HS-27A (cell line): ENCODE data around the gene UBE3C.
"Not testable (repeated sequence)": the region's sequence is repeated elsewhere in the genome, so short reads cannot be mapped to it uniquely, and the experiment has no call there.

Experiments used
- DNase-seq: peaks from one replicate; pipeline ENCODE4 v3.0.0-alpha.2; 2012; ENCODE audit warnings: low read depth, missing footprints

The UBE3C gene

DNA sequence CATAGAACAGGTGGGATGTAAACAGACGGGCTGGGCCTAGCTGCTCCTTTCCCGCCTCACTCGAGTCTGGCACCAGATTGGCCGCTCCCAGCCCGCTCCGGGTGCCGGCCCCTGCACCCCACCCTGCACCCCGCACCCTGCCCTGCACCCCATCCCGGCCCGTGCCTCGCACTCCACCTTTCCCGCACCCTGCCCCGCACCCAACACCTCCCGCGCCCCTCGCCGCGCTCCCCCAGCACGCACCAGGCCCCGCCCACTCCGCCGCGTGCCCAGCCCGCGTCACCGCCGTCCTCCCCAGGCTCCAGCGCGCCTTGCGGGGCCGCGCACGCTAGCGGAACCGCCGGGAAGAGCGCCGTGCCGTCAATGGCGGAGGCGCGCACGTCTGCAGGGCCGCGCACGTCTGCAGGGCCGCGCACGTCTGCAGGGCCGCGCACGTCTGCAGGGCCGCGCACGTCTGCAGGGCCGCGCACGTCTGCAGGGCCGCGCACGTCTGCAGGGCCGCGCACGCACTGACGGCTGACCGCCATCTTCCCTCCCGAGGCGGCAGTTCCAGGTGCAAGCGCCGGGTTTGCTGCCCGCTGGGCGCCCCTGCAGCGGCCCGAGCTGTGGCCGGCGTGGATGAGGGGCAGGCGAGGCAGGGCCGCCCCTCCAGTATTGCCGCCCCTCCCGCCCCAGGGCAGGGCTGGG is at the start of gene UBE3C:
UBE3C (plus strand) TSS at position 503 of the 687 bp plus-strand sequence. CDS start 347 bp downstream, outside the sequence.
- DNase-seq, result peak; percentile 36

DNA sequence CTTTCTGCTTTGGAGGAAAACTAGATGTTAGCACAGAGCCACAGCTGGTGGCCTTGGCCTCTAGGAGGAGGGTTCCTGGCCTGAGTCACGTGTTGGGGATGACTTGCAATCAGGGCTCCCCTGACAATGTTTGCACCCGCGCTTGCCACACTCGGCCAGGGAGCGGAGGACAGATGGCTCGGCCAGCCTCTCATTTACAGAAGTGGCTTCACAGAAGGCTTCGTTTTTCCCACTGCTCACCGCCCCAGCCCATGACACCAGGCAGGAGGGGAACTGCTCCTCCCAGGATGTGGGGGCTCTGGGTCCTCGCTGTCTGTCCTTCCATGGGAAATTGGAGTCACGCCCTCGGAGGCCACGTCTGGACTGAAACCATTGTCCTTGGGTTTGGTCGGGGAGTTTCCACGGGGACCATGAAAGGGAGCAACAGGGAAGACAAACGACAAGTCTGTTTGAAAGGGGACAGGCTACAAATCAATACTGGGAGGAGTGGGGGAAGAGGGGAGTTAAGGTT is 49.6 kb upstream of the UBE3C start:
- DNase-seq, result no peak

DNA sequence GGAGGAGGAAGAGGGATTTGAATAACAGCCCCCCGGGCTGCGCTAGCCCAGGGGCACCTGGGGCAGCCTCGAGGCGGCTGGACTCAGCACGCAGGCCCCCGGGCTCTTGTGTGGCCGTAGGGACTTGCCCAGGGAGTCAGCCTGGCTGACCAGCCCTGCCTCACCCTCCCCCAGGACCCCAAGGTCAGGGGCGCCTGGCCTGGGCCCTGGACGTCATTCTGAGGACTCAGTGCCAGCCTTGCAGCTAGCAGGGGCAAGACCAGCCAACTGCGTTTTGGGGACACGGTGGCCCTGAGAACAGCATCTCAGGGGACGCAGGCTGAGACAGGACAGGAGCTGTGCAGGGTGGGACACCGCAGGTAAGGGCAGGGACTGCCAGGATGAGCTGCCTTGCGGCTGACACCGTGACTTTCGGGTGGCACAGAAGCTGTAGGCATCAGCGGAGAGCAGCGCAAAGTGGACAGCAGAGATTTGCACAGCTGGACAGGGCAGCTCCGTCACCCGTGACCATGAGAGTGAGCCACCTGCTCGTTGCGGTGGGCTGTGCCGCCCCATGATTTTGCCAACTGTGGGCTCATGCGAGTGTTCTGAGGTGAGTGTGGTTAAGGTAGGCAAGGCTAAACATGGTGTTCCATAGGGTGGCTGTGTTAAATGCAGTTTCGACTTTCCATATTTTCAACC is 48.1 kb upstream of the UBE3C start:
- DNase-seq, result no peak

DNA sequence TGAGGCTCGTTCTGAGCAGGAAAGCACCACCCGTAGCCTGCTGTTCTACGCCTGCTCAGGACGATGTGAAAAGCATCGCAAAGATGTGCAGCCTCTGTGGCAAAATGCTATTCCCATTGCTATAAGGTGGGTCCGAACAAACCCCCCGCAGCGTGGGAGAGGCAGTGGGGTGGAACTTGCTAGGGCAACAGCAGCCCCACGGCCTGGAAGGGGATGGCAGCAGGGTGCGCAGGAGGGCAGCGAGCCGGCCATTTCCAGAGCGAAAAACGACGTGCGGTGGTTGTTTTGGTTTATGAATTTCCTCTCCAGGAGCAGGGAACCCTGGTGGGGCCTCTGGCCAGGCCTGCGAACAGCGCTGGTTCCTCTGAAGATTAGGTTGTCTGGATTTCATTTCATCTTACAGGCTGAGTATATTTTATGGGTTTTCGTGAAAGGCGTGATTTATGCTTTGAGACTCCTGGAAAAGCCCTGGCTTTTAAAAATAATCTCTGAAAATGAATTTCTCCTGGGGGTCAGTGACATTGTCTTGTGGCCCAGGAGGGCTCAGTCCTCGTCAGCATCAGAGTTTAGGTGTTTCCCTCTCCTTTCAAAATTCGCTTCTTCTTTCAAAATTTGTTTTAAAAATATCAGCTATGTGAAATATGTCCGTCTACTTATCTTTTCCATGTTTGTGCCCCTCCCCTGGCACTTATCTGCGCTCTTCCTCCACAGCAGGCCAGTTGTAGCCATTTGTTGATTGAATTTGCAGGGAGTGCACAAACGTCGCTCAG is 42.3 kb upstream of the UBE3C start:
- no peak for DNase-seq

DNA sequence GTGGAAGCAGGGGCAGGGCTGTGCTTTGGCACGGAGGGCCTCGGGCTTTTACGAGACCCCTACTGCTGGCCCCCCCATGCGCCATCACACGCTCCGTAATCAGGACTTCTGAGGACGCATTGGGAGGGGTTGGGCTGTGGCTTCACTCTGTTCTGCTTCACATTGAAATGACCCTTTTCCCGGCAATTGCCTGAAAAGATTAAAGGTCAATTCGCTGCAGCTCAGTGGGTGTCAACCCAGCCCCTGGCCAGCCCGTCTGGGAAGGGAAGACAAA is 41.7 kb upstream of the UBE3C start:
- DNase-seq, result no peak

DNA sequence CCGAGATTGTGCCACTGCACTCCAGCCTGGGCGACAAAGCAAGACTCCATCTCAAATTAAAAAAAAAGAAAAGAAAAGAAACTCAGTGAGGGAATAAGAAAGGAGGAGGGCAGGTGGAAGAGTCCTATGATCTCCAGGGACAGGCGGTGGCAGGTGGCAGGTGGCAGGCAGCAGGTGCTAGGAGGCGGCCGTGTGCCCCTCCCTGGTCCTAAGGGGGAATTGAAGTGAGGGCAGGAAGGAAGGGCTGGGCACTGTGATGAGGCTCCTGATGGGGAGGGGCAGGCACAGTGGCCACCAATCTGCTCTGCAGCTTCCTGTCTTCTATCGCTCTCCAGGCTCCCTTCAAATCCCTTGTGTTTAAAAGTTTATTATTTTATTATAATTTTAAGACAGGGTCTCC is 41.2 kb upstream of the UBE3C start:
- DNase-seq, result no peak

DNA sequence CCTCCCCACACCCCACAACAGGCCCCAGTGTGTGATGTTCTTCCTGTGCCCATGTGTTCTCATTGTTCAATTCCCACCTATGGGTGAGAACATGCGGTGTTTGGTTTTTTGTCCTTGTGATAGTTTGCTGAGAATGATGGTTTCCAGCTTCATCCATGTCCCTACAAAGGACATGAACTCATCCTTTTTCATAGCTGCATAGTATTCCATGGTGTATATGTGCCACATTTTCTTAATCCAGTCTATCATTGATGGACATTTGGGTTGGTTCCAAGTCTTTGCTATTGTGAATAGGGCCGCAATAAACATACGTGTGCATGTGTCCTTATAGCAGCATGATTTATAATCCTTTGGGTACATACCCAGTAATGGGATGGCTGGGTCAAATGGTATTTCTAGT is 38.7 kb upstream of the UBE3C start:
- DNase-seq, result not testable (repeated sequence)

DNA sequence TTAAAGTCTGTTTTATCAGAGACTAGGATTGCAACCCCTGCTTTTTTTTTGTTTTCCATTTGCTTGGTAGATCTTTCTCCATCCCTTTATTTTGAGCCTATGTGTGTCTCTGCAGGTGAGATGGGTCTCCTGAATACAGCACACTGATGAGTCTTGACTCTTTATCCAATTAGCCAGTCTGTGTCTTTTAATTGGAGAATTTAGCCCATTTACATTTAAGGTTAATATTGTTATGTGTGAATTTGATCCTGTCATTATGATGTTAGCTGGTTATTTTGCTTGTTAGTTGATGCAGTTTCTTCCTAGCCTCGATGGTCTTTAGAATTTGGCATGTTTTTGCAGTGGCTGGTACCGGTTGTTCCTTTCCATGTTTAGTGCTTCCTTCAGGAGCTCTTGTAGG is 35.1 kb upstream of the UBE3C start:
- DNase-seq, result not testable (repeated sequence)

DNA sequence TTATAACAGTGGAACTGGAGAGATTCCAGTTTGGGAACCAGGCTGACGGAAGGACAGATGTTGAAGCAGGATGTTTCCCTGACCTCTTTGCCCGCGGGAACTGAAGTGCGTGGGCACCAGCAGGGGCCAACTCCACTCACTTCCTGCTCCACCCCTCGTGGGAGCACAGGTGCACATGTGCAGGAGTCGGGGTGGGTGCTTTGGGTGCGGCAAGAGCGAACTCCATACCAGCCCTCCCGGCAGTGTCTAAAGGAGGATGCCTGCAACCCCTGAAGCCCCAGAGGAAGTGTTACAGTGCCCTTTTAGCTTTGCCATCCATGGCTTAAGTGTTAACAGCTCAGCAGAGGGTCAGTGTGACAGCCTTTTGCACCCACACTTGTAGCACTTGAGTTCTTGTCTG is 27.4 kb upstream of the UBE3C start:
- no peak for DNase-seq

DNA sequence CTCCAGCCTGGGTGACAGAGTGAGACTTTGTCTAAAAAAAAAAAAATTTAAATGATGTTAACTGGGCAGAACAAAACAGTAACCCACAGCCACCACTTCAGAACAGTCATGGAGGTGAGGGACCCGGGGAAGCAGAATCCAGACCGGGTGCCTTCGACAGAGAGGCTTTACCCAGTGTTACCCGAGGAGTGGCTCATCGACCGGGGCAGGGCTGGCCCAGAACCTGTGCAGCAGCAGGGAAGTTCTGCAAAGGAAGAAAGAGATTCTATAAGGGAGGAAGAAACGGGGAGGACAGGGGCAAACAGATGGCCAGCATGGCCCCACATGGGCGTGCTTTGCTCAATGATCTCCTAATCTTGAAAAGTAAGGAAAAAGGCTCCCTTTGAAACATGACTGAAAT is 26.0 kb upstream of the UBE3C start:
- DNase-seq, result no peak

DNA sequence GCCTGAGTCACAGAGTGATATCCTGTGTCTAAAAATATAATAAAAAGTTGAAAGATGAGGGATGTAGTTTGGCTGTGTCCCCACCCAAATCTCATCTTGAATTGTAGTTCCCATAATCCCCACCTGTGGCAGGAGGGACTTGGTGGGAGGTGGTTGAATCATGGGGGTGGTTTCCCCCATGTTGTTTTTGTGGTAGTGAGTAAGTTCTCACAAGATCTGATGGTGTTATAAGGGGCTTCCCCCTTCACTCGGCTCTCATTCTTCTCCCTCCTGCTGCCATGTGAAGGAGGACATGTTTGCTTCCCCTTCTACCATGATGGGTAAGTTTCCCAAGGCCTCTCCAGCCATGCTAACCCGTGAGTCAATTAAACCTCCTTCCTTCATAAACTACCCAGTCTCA is 25.1 kb upstream of the UBE3C start:
- DNase-seq, result no peak

DNA sequence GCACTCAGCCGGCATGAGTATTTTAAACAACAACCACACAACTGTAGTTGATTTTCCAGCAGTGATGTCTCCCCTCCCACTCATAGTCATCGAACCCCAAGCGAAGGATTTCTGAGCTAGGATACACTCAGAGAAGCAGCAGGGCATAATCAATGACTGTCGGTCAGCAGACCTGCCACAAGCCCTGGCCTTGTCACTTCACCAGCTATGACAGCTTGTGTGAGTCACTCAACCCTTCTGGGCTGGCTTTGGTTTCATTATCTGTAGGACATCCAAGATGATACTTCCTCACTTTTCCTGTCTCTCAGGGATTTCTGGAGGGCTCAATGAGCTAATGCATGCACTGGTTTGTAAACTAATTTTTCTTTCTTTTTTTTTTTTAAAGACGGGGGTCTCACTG is 22.0 kb upstream of the UBE3C start:
- DNase-seq, result no peak

DNA sequence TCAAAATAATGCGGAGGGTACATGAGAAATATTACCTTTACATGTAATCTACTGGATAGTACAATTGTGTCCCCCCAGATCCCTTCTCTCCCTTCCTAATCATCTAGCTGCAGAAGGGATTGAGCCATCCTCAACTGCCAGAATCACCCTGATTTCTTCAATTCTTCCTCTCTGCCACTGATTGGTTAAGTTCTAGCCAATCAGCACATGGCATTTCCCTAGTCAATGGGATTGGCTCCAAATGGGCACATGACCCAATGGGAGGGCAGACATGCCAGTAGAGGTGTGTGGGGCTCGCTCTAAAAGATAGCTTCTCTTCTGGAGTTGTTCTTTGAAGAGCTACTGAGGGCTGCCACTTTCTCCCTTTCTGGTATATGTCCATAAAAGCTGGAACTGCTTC is 20.9 kb upstream of the UBE3C start:
- DNase-seq, result no peak

DNA sequence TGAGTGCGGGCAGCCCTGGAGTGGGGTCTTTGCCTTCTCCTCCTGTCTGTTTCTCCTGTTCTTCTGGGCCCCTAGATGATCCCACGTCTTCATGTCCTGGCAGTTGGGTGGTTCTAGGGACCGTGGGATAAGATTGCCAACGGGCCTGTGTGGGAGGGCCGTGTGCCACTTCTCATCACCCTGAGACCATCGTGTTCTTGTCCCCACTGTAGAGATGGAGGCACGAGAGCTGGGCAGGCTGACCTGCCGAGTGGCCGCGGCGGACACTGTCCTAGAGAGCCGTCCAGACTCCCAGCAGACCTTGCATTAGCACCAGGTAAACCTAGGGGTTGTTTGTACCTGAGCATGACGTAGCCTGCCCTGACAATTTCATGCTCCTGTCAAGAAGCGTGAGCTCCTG is 18.5 kb upstream of the UBE3C start:
- DNase-seq, result no peak

DNA sequence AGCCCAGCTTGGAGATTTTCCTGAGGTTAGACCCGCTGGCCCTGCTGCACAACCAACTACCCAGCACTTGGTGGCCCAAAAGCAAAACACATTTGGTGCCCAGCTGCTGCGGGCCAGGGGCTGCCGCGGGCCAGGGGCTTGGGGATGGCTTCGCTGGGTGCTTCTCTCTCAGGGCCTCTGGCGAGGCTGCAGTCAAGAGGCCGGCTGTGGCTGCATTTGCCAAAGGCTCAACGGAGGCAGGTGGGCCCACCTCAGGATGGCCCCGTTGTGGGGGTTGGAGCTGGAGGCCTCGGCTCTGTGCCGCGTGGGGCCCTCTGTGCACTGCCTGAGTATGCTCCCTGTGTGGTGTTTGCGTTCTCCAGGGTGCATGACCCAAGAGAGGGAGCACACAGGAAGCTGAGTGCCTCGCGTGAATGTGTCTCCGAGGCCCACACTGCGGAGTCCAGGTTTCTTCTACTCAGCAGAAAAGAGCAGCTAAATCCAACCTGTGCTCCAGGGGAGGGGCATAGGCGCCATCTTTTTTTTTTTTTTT is 17.5 kb upstream of the UBE3C start:
- no peak for DNase-seq

DNA sequence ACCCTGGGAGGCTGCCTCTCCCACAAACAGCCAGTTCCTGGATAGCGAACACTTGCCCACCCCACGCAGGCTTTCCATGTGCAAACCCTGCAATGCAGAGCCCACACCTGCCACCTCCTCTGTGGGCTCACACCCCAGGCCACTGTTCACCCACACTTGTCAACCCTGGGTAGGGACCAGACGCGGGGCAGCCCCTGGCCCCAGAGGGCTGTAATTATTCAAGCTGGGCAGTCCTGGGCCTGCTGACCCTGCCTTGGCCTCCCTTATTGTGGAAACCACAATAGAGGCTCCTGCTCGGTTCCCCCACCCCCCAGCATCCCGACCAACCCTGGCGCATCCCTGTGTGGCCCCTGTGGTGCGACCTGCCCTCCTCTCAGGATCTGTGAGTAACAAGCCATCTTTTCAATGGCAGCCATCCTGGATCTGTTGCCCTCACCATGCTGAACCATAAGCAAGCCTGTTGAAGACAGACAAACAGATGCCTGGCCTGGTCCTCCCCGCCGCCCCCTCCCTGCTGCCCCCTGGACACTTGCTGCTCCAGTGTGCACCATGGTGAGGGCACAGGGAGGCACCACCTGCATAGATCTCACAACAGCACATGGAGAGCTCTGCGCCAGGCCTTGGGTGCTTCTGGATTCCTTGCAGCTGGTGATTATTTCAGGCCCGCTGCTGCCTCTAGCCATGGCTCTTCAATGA is 15.8 kb upstream of the UBE3C start:
- DNase-seq, result no peak

DNA sequence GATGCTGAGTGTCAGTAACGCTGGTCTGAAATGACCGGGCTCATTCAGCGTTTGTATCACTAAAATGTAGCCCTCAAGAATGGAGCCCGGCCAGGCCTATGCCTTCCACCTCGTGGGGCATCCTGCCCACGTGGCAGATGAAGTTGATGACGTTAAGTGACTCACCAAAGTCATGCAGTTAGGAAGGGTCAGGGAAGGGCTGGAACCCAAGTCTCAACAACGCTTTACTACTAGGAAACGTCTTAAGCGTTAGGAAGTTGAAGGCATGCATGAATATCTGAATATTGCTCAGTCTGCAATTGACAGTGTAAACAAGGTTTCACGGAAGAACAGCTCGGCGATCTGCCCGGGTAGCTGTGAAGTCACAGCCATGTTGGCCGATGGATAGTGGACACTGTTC is 14.0 kb upstream of the UBE3C start:
- no peak for DNase-seq

DNA sequence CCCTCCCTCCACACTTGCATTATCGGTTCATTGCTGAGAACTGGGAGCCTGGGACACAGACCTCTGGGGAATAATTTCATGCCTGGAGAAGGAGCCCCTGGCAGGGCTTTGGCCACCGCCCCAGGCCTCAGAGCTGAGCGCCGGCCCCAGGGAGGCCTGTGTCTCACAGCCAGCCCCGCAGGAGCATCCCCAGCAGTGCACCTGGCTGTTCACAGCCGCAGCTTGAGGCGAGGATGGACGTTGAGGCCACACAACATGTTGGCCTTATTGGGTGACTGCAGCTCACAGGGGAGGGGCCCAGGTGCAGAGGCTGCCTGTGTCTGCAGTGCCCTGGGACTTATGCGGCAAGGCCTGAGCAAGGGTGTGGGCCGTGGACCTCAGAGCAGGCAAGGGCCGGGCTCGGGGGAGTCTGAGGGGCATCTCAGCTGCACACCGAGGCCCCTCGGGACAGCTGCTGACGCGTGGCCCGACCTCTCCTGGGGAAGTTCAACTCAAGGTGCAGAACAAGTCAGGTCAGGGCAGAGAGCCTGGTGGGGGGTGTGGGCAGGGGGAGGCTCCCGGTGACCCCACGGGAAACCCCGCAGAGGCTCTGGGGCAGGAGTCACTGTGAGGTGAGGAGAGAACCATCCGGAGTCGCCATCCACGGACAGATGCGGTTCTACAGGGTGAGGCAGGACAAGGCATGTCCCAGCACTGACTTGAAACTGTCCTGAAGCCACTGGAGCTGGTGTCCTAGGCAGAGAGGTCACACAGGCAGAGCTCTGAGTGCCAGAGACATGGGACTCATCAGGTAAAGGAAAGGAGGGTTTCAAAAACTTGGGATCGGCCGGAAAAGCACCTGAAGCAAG is 13.1 kb upstream of the UBE3C start:
- no peak for DNase-seq

DNA sequence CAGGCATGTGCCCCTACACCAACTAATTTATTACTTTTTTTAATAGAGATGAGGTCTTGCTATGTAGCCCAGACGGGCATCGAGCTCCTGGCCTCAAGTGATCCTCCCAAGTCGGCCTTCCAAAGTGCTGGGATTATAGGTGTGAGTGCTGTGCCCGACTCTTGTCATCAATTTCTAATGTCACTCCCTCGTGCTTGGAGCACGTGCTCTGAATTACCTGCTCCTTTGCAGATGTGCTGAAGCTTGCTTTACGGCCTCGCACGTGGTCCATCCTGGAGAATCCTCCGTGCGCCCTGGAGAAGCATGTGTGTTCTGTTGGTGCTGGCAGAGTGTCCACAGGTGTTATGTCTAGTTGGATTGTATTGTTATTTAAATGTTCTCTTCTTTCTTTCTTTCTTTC is 11.8 kb upstream of the UBE3C start:
- no peak for DNase-seq

DNA sequence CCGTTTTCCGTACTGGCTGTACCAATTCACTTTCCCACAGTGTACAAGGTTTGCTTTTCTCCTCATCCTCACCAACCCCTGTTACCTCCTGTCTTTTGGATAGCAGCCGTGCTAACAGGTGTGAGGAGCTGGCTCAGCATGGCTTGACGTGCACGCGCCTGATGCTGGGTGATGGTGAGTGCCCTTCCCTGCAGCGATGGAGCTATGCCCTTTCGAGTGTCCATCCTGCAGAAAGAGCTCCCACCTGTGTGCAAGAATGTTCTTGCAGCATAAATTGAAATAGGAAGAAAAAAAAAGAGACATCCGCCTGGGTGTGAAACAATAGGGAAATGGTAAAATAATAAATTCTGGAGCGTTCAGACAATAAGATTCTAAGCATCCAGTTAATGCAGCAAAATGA is 9.5 kb upstream of the UBE3C start:
- no peak for DNase-seq

DNA sequence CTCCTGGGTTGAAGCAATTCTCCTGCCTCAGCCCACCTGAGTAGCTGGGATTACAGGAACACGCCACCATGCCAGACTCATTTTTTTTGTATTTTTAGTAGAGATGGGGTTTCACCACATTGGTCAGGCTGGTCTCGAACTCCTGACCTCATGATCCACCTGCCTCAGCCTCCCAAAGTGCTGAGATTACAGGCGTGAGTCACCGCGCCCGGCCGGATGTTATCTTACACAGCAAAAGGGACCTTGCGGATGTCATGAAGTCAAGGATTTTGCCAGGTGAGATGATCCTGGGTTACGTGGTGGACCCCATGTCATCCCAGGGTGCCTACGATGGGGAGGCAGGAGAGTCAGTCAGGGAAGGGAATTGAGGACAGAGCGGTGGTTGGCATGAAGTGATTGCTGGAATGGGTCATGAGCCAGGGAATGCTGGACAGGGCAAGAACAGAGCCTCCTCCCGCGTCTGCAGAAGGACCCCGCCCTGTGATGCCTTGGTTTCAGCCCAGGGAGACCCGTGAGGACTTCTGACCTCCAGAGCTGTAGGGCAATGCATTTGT is 8.7 kb upstream of the UBE3C start:
- DNase-seq, result no peak
